Psoas muscle (tissue), 8 donors: Measurements from ENCODE around the gene CHN1. TPM values are rescaled to one million over a fixed set of nuclear protein-coding genes. Genes with fewer than 3 reads are reported as not detected.

Experiments used
- ATAC-seq, 4 donors: fragments of 200-7000 bp; cut with Tn5 transposase; one replicate each; pipeline ENCODE4 v1.9.1; 2020; ENCODE audit warnings: moderate library complexity in 3 of 4, mild to moderate bottlenecking in 2 of 4
- DNase-seq, 2 donors: peaks; one replicate each; pipeline ENCODE4 v3.0.0-alpha.2; 2020
- H3K27ac ChIP-seq: fragments of 200-600 bp; one replicate; pipeline ENCODE4 v1.8.0; 2022
- H3K27me3 ChIP-seq, 3 donors: fragments of 200-600 bp in 1 of 3; one replicate each; pipeline versions ENCODE4 v1.6.1 to v1.8.0; 2013 to 2022; ENCODE audit warnings: low read length in 2 of 3, mild to moderate bottlenecking in 2 of 3, moderate library complexity in 1 of 3; ENCODE audit not compliant: insufficient read depth in 3 of 3
- H3K36me3 ChIP-seq, 2 donors: fragments of 200-600 bp in 1 of 2; one replicate each; pipeline versions ENCODE4 v1.6.1 to v1.8.0; 2013 to 2022; ENCODE audit warnings: low read depth in 1 of 2, mild to moderate bottlenecking in 1 of 2, moderate library complexity in 1 of 2; ENCODE audit not compliant: insufficient read depth in 1 of 2
- H3K4me1 ChIP-seq: fragments of 200-600 bp; one replicate; pipeline ENCODE4 v1.8.0; 2022
- H3K4me3 ChIP-seq: fragments of 200-600 bp; one replicate; pipeline ENCODE4 v1.8.0; 2022; ENCODE audit warnings: mild to moderate bottlenecking
- H3K9me3 ChIP-seq: fragments of 200-600 bp; one replicate; pipeline ENCODE4 v1.8.0; 2022
- CTCF ChIP-seq: fragments of 200-600 bp; IDR thresholded peaks from one replicate; pipeline ENCODE4 v1.8.0; 2022; ENCODE audit warnings: antibody characterized with exemption
- WGBS, 3 donors: extraction: QIAGEN DNeasy Blood & Tissue Kit; methylation state at CpG; one replicate each; pipeline versions ENCODE4 v1.1.6 to v1.1.7; 2013; 5-methylcytosine and 5-hydroxymethylcytosine counted together
- intact Hi-C, 2 donors: fragments of 100-400 bp; cut with DNase I; formaldehyde crosslinking; loops; one replicate each; pipeline versions ENCODE4 v1.11.0 to v1.14.2; 2022
- polyA plus RNA-seq, 3 donors: library from polyadenylated mRNA; stranded (reverse); fragments of 200-250 nt; gene quantifications; one replicate each; pipeline ENCODE4 v1.2.3, GENCODE V29; 2013
- total RNA-seq, 4 donors: library from RNA; stranded (reverse); fragmentation: NEBNext Ultra II Directional in 2 of 4; extraction: Animal tissue kit (Norgen Biotek cat#: 25700) in 2 of 4; gene quantifications; one replicate each; pipeline versions ENCODE4 v1.2.1 to v1.2.4, GENCODE V29; 2021 to 2023
- donor health status: healthy with polysubstance abuse.
- donor health status: DM: no; HTN: no; CAD: no; lungs with moderate emphysema.
- donor health status: Bipolar disorder and iron deficiency.
- donor health status: healthy.
- donor health status: DM: yes; HTN: yes; CAD: no.
- donor health status: DM: no; HTN: no; CAD: no.
- donor health status: DM: no; HTN: no; CAD: no.
- donor health status: DM: yes; HTN: yes; CAD: no.

Gene CHN1
- total and polyA plus RNA-seq, 7 donors = 1.8 to 4.2 (median 2.3) TPM

GRCh38 chr2:175025946-175026345 is 20.8 kb upstream of the CHN1 start:
- Histone ChIP-seq H3K36me3 (no peaks in the 10 kb centered on the region), H3K27ac (no peak overlapping the region), H3K4me3 (no peak overlapping the region), H3K9me3 (no peaks in the 10 kb centered on the region), H3K27me3 (no peaks in the 10 kb centered on the region), H3K4me1 (no peaks in the 10 kb centered on the region)
- no peak for TF ChIP-seq CTCF
- intact Hi-C loops = no loop called here
- 93 to 97% (median 96%) methylated on average over 1 of the region's 1 CpG for WGBS, 3 donors
- no peak for DNase-seq
- no peak for ATAC-seq

- 89 to 96% (median 91%) methylated on average over 3 of the region's 3 CpGs for WGBS, 3 donors
- Histone ChIP-seq H3K4me3 (no peak overlapping the region), H3K9me3 (no peaks in the 10 kb centered on the region), H3K27ac (no peak overlapping the region), H3K27me3 (no peaks in the 10 kb centered on the region), H3K36me3 (no peaks in the 10 kb centered on the region), H3K4me1 (no peaks in the 10 kb centered on the region)
- intact Hi-C loops = no loop called here
- ATAC-seq = no peak
- no peak for TF ChIP-seq CTCF
- DNase-seq = no peak
Observed at GRCh38 chr2:175025233-175025632, 20.1 kb upstream of the CHN1 start.

- intact Hi-C loops = no loop called here
- no peaks in the 10 kb centered on the region for H3K36me3 ChIP-seq
Observed at GRCh38 chr2:175022923-175023322, 17.7 kb upstream of the CHN1 start.

GRCh38 chr2:175019566-175020327 is 14.6 kb upstream of the CHN1 start:
- intact Hi-C loops = no loop called here
- WGBS, 3 donors = 88 to 90% (median 89%) methylated on average over 2 of the region's 2 CpGs
- no peak for TF ChIP-seq CTCF
- no peaks in the 10 kb centered on the region for H3K4me1 ChIP-seq
- H3K36me3 ChIP-seq = no peaks in the 10 kb centered on the region
- no peaks in the 10 kb centered on the region for H3K9me3 ChIP-seq
- DNase-seq = no peak
- no peaks in the 10 kb centered on the region for H3K27me3 ChIP-seq
- no peak overlapping the region for H3K4me3 ChIP-seq
- no peak for ATAC-seq
- no peak overlapping the region for H3K27ac ChIP-seq

More at GRCh38 chr2:175022923-175023322, 17.7 kb upstream of the CHN1 start:
- H3K4me1 ChIP-seq = no peaks in the 10 kb centered on the region
- DNase-seq (no peak), ATAC-seq (no peak)
- no peaks in the 10 kb centered on the region for H3K9me3 ChIP-seq
- no peak overlapping the region for H3K27ac ChIP-seq
- H3K27me3 ChIP-seq = no peaks in the 10 kb centered on the region
- no peak overlapping the region for H3K4me3 ChIP-seq
- no peak for TF ChIP-seq CTCF
- WGBS, 3 donors = 76 to 82% (median 80%) methylated on average over 3 of the region's 3 CpGs
